Prostate gland (tissue), 2 donors: Measurements from ENCODE around the gene YY1AP1.
"Not testable (repeated sequence)": the region's sequence is repeated elsewhere in the genome, so short reads cannot be mapped to it uniquely, and the experiment has no call there.

Experiments
- CTCF ChIP-seq, 4 experiments: fragments of 200-600 bp in 2 of 4; fragments of 450-650 bp in 2 of 4; sonication (generic) in 2 of 4; IDR thresholded peaks; 1 replicate in 3 of 4; 2 replicates in 1 of 4; pipeline ENCODE4 v1.5.1; 2016 to 2019; ENCODE audit warnings: antibody characterized with exemption in 4 of 4, mild to moderate bottlenecking in 2 of 4, moderate library complexity in 2 of 4
- POLR2A ChIP-seq: fragments of 450-650 bp; IDR thresholded peaks from one replicate; pipeline ENCODE4 v1.6.1; 2016; ENCODE audit warnings: antibody characterized with exemption, mild to moderate bottlenecking

DNA sequence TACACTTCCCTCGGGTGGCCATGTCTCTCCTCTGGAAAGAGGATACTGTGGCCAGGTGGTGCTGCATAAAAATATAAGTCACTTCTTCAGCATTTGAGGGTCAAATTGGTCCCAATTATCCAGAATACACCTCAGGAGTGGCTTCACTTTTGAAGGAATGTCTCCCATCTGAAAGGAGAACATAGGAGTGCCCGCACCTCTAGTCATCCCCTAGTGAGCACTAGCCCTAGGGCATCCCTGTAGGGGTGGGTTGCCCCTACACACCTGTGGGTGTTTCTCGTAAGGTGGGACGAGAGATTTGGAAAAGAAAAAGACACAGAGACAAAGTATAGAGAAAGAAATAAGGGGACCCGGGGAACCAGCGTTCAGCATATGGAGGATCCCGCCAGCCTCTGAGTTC is 62.1 kb downstream of the YY1AP1 start:
- not testable (repeated sequence) for TF ChIP-seq CTCF (IDR thresholded peaks at IDR 0.05); POLR2A
